ENCODE measurements around the gene CACNA2D4. TPM values are rescaled to one million over a fixed set of nuclear protein-coding genes. Genes with fewer than 3 reads are reported as not detected.

CACNA2D4 gene
- total and polyA plus RNA-seq, 5 donors from 2014 or later, result 2.9 to 10.4 (median 6.4) TPM

GRCh38 chr12:1833596-1834028 lies 84.8 kb downstream of the CACNA2D4 start:
- no peaks in the 10 kb centered on the region for H3K4me1 ChIP-seq (ENCODE audit: control insufficient read depth, insufficient read depth, low read length, poor library complexity, severe bottlenecking)
- Mint-ChIP-seq H3K27me3 (peaks cover 16% of the 10 kb centered on the region), H3K27ac (no peak overlapping the region), H3K36me3 (no peaks in the 10 kb centered on the region), H3K4me3 (no peak overlapping the region), H3K4me1 (peaks cover 0 to 4% (median 0%) of the 10 kb centered on the region in 4 donors), H3K9me3 (no peaks in the 10 kb centered on the region)
- H3K4me3 ChIP-seq (ENCODE audit: low read depth, low read length), result no peak overlapping the region
- no peak for DNase-seq
- no peak overlapping the region for H3K27ac ChIP-seq (ENCODE audit: insufficient read depth, low read length, poor library complexity, severe bottlenecking)
- H3K9me3 ChIP-seq (ENCODE audit: control insufficient read depth in 2 of 2, low read length in 2 of 2), result no peaks in the 10 kb centered on the region
- H3K36me3 ChIP-seq (ENCODE audit: control insufficient read depth, insufficient read depth, low read length), result no peaks in the 10 kb centered on the region
- ATAC-seq (ENCODE audit: low read depth in 2 of 2), result no peak
- no peaks in the 10 kb centered on the region for H3K27me3 ChIP-seq (ENCODE audit: control insufficient read depth, insufficient read depth, low read length)

GRCh38 chr12:1832801-1833595 lies 85.5 kb downstream of the CACNA2D4 start:
- ATAC-seq (ENCODE audit: low read depth in 2 of 2) (no peak), DNase-seq (no peak)
- H3K36me3 Mint-ChIP-seq, result no peaks in the 10 kb centered on the region
- H3K4me1 Mint-ChIP-seq, result peaks cover 0 to 4% (median 0%) of the 10 kb centered on the region in 4 donors
- peak overlapping the region in 1 of 3 donors; percentile 52 for H3K27ac Mint-ChIP-seq
- Histone ChIP-seq H3K27me3 (ENCODE audit: control insufficient read depth, insufficient read depth, low read length) (no peaks in the 10 kb centered on the region), H3K27ac (ENCODE audit: insufficient read depth, low read length, poor library complexity, severe bottlenecking) (no peak overlapping the region), H3K36me3 (ENCODE audit: control insufficient read depth, insufficient read depth, low read length) (no peaks in the 10 kb centered on the region), H3K4me3 (ENCODE audit: low read depth, low read length) (no peak overlapping the region), H3K9me3 (ENCODE audit: control insufficient read depth in 2 of 2, low read length in 2 of 2) (no peaks in the 10 kb centered on the region), H3K4me1 (ENCODE audit: control insufficient read depth, insufficient read depth, low read length, poor library complexity, severe bottlenecking) (no peaks in the 10 kb centered on the region)
- H3K27me3 Mint-ChIP-seq, result peaks cover 16% of the 10 kb centered on the region
- H3K4me3 Mint-ChIP-seq, result no peak overlapping the region
- H3K9me3 Mint-ChIP-seq, result no peaks in the 10 kb centered on the region

- H3K27ac Mint-ChIP-seq, result no peak overlapping the region
- ATAC-seq (ENCODE audit: low read depth in 2 of 2) (no peak), DNase-seq (peak in 2 of 3 donors; percentile 10 to 11)
- no peak overlapping the region for H3K4me3 Mint-ChIP-seq
- H3K36me3 ChIP-seq (ENCODE audit: control insufficient read depth, insufficient read depth, low read length), result no peaks in the 10 kb centered on the region
- H3K4me3 ChIP-seq (ENCODE audit: low read depth, low read length), result no peak overlapping the region
- peaks cover 0 to 4% (median 0%) of the 10 kb centered on the region in 4 donors for H3K4me1 Mint-ChIP-seq
- peaks cover 16% of the 10 kb centered on the region for H3K27me3 Mint-ChIP-seq
- no peaks in the 10 kb centered on the region for H3K27me3 ChIP-seq (ENCODE audit: control insufficient read depth, insufficient read depth, low read length)
- no peaks in the 10 kb centered on the region for H3K36me3 Mint-ChIP-seq
- H3K9me3 ChIP-seq (ENCODE audit: control insufficient read depth in 2 of 2, low read length in 2 of 2), result no peaks in the 10 kb centered on the region
- H3K4me1 ChIP-seq (ENCODE audit: control insufficient read depth, insufficient read depth, low read length, poor library complexity, severe bottlenecking), result no peaks in the 10 kb centered on the region
- no peak overlapping the region for H3K27ac ChIP-seq (ENCODE audit: insufficient read depth, low read length, poor library complexity, severe bottlenecking)
- H3K9me3 Mint-ChIP-seq, result no peaks in the 10 kb centered on the region
Observed at GRCh38 chr12:1830981-1831963, 87.2 kb downstream of the CACNA2D4 start.

GRCh38 chr12:1830401-1830845 lies 88.0 kb downstream of the CACNA2D4 start:
- no peaks in the 10 kb centered on the region for H3K36me3 ChIP-seq (ENCODE audit: control insufficient read depth, insufficient read depth, low read length)
- H3K4me1 ChIP-seq (ENCODE audit: control insufficient read depth, insufficient read depth, low read length, poor library complexity, severe bottlenecking), result no peaks in the 10 kb centered on the region
- Mint-ChIP-seq H3K4me1 (peaks cover 0 to 4% (median 0%) of the 10 kb centered on the region in 4 donors), H3K4me3 (no peak overlapping the region), H3K27me3 (peaks cover 16% of the 10 kb centered on the region), H3K9me3 (no peaks in the 10 kb centered on the region), H3K36me3 (no peaks in the 10 kb centered on the region), H3K27ac (no peak overlapping the region)
- DNase-seq (no peak), ATAC-seq (ENCODE audit: low read depth in 2 of 2) (no peak)
- H3K4me3 ChIP-seq (ENCODE audit: low read depth, low read length), result no peak overlapping the region
- no peaks in the 10 kb centered on the region for H3K27me3 ChIP-seq (ENCODE audit: control insufficient read depth, insufficient read depth, low read length)
- H3K27ac ChIP-seq (ENCODE audit: insufficient read depth, low read length, poor library complexity, severe bottlenecking), result no peak overlapping the region
- H3K9me3 ChIP-seq (ENCODE audit: control insufficient read depth in 2 of 2, low read length in 2 of 2), result no peaks in the 10 kb centered on the region

GRCh38 chr12:1829306-1829900 lies 89.0 kb downstream of the CACNA2D4 start:
- peaks cover 16% of the 10 kb centered on the region for H3K27me3 Mint-ChIP-seq
- Histone ChIP-seq H3K27me3 (ENCODE audit: control insufficient read depth, insufficient read depth, low read length) (no peaks in the 10 kb centered on the region), H3K4me1 (ENCODE audit: control insufficient read depth, insufficient read depth, low read length, poor library complexity, severe bottlenecking) (no peaks in the 10 kb centered on the region), H3K4me3 (ENCODE audit: low read depth, low read length) (no peak overlapping the region), H3K9me3 (ENCODE audit: control insufficient read depth in 2 of 2, low read length in 2 of 2) (no peaks in the 10 kb centered on the region), H3K27ac (ENCODE audit: insufficient read depth, low read length, poor library complexity, severe bottlenecking) (no peak overlapping the region), H3K36me3 (ENCODE audit: control insufficient read depth, insufficient read depth, low read length) (no peaks in the 10 kb centered on the region)
- ATAC-seq (ENCODE audit: low read depth in 2 of 2) (no peak), DNase-seq (no peak)
- no peaks in the 10 kb centered on the region for H3K9me3 Mint-ChIP-seq
- H3K4me3 Mint-ChIP-seq, result no peak overlapping the region
- H3K27ac Mint-ChIP-seq, result no peak overlapping the region
- H3K36me3 Mint-ChIP-seq, result no peaks in the 10 kb centered on the region
- no peaks in the 10 kb centered on the region for H3K4me1 Mint-ChIP-seq

GRCh38 chr12:1828856-1829255 lies 89.6 kb downstream of the CACNA2D4 start:
- H3K36me3 ChIP-seq (ENCODE audit: control insufficient read depth, insufficient read depth, low read length), result no peaks in the 10 kb centered on the region
- H3K4me1 Mint-ChIP-seq, result no peaks in the 10 kb centered on the region
- H3K4me3 ChIP-seq (ENCODE audit: low read depth, low read length), result no peak overlapping the region
- H3K36me3 Mint-ChIP-seq, result no peaks in the 10 kb centered on the region
- H3K9me3 Mint-ChIP-seq, result no peaks in the 10 kb centered on the region
- DNase-seq (no peak), ATAC-seq (ENCODE audit: low read depth in 2 of 2) (no peak)
- no peaks in the 10 kb centered on the region for H3K27me3 ChIP-seq (ENCODE audit: control insufficient read depth, insufficient read depth, low read length)
- H3K9me3 ChIP-seq (ENCODE audit: control insufficient read depth in 2 of 2, low read length in 2 of 2), result no peaks in the 10 kb centered on the region
- H3K27me3 Mint-ChIP-seq, result peaks cover 16% of the 10 kb centered on the region
- no peaks in the 10 kb centered on the region for H3K4me1 ChIP-seq (ENCODE audit: control insufficient read depth, insufficient read depth, low read length, poor library complexity, severe bottlenecking)
- no peak overlapping the region for H3K27ac ChIP-seq (ENCODE audit: insufficient read depth, low read length, poor library complexity, severe bottlenecking)
- H3K27ac Mint-ChIP-seq, result no peak overlapping the region
- H3K4me3 Mint-ChIP-seq, result no peak overlapping the region
